PC-3 (cell line): ENCODE measurements around the gene MSI2. TPM values are rescaled to one million over a fixed set of nuclear protein-coding genes. Genes with fewer than 3 reads are reported as not detected.
A peak's percentile ranks its signal among the peaks of the same experiment; 100 is the strongest.

Source experiments
- ATAC-seq: fragments of 200-7000 bp; cut with Tn5 transposase; 2 replicates; pipeline ENCODE4 v1.9.1; 2020; ENCODE audit warnings: mild to moderate bottlenecking, moderate library complexity
- BruUV-seq: library from RNA; stranded (reverse); fragments of 400-500 nt; replicated peaks from 2 replicates; lab custom pipeline; 2021; lab: Mats Ljungman, UMichigan
- CTCF ChIA-PET: fragments of 300-600 bp; sonication (Branson Sonifier 250); formaldehyde crosslinking; loops from one replicate; lab custom pipeline; 2022; ENCODE audit warnings: antibody characterized with exemption; lab: Charles Lee
- POLR2A ChIA-PET: fragments of 300-600 bp; sonication (Branson Sonifier 250); formaldehyde crosslinking; loops from one replicate; lab custom pipeline; 2022; ENCODE audit warnings: antibody characterized with exemption; ENCODE audit not compliant: unreplicated experiment; lab: Charles Lee
- DNase-seq: peaks from one replicate; pipeline ENCODE4 v3.0.0-alpha.2; 2015
- H2AFZ ChIP-seq: fragments of 300-600 bp; sonication (generic); 2 replicates; pipeline ENCODE4 v1.6.0; 2016; ENCODE audit warnings: antibody characterized with exemption, low read length
- H3F3A ChIP-seq: fragments of 300-600 bp; sonication (generic); one replicate; pipeline ENCODE4 v1.6.0; 2017; ENCODE audit warnings: antibody characterized with exemption, low read length, control low read depth, mild to moderate bottlenecking; ENCODE audit not compliant: unreplicated experiment
- H3K27ac ChIP-seq: fragments of 300-600 bp; sonication (generic); 2 replicates; pipeline ENCODE4 v1.5.1; 2016; ENCODE audit warnings: mild to moderate bottlenecking, low read length
- H3K27me3 ChIP-seq: fragments of 300-600 bp; sonication (generic); 2 replicates; pipeline ENCODE4 v1.6.1; 2016; ENCODE audit warnings: low read length, mixed read lengths
- H3K36me3 ChIP-seq: fragments of 300-600 bp; sonication (generic); 2 replicates; pipeline ENCODE4 v1.6.1; 2016; ENCODE audit warnings: low read depth, mixed run types, low read length, mixed read lengths
- H3K4me1 ChIP-seq: fragments of 300-600 bp; sonication (generic); 2 replicates; pipeline ENCODE4 v1.5.1; 2016; ENCODE audit warnings: low read length; ENCODE audit not compliant: insufficient read depth
- H3K4me2 ChIP-seq: fragments of 300-600 bp; sonication (generic); 2 replicates; pipeline ENCODE4 v1.6.0; 2016; ENCODE audit warnings: low read length
- H3K4me3 ChIP-seq: fragments of 300-600 bp; sonication (generic); 2 replicates; pipeline ENCODE4 v1.5.1; 2016; ENCODE audit warnings: mild to moderate bottlenecking, low read length, mixed read lengths
- H3K79me2 ChIP-seq: fragments of 300-600 bp; sonication (generic); 2 replicates; pipeline ENCODE4 v1.6.1; 2017; ENCODE audit warnings: low read length, mixed read lengths
- H3K9ac ChIP-seq: fragments of 300-600 bp; sonication (generic); 2 replicates; pipeline ENCODE4 v1.6.0; 2016; ENCODE audit warnings: mild to moderate bottlenecking, low read length
- H3K9me2 ChIP-seq: fragments of 300-600 bp; sonication (generic); replicated peaks from 2 replicates; pipeline ENCODE4 v1.6.1; 2016; ENCODE audit warnings: mixed run types, low read length, mixed read lengths
- H3K9me3 ChIP-seq: fragments of 300-600 bp; sonication (generic); 2 replicates; pipeline ENCODE4 v1.6.1; 2016; ENCODE audit warnings: low read length, mixed read lengths
- H4K20me1 ChIP-seq: fragments of 300-600 bp; sonication (generic); 2 replicates; pipeline ENCODE4 v1.6.1; 2016; ENCODE audit warnings: low read length, mixed read lengths
- EZH2 ChIP-seq: fragments of 300-600 bp; sonication (generic); IDR thresholded peaks from one replicate; pipeline ENCODE4 v1.6.1; 2017; ENCODE audit warnings: antibody characterized with exemption, mild to moderate bottlenecking, low read length; ENCODE audit not compliant: unreplicated experiment
- EZH2phosphoT487 ChIP-seq: fragments of 300-600 bp; sonication (generic); IDR thresholded peaks from 2 replicates; pipeline ENCODE4 v1.6.1; 2018; ENCODE audit warnings: mild to moderate bottlenecking, antibody characterized with exemption, low read length, borderline replicate concordance
- intact Hi-C: fragments of 100-400 bp; cut with micrococcal nuclease; formaldehyde crosslinking; loops from 2 replicates; pipeline ENCODE4 v1.9.0; 2023
- total RNA-seq: library from RNA; depleted of rRNA; stranded (reverse); fragments of >200 nt; gene quantifications from 2 replicates; pipeline ENCODE4 v1.2.3, GENCODE V29; 2014
- TF ChIP-seq, protein P1 (sequence below): fragments of 300-600 bp; sonication (generic); conservative IDR thresholded peaks from 2 replicates; pipeline ENCODE4 v1.5.1; 2017; ENCODE audit warnings: antibody characterized with exemption, low read depth, mild to moderate bottlenecking, low read length

MSI2 gene
- total RNA-seq, 1 experiment from 2014 or later = 54.7 TPM

DNA sequence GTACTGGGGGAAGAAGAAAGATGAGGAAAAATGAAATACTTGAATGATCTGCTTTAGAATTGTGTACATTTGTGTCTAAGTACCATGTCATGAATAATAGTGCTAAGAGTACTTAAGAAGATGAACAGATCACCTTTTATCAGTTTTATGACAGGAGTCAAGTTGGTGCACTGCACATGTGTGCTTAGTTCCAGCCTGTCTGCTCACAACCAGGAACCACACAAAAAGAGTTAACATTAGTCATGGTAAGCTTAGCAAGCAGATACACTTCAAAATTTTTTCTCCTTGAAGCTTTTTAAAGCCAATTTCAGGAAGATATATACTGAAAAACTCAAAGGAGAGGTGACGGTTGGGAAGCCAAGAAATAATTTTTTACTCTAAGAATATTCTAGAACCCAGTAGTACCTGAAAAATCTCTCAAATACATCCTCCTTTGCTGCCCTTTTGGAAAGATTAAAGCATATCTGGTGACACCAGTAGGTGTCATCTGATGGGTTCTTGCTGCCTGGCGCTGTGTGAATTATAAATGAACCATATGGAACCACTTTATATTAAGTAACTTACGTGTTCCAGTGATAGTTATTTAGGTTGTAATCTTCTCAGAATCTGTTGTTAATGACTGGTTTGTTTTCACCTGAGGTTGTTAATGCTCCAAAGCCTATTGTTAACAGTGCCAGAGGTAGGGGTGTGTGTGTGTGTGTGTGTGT lies 93.4 kb downstream of the MSI2 start:
- Histone ChIP-seq H3K9me3 (no peaks in the 10 kb centered on the region), H3K4me3 (no peak overlapping the region), H3K79me2 (no peaks in the 10 kb centered on the region), H3K36me3 (peaks cover 8% of the 10 kb centered on the region), H3K27ac (no peak overlapping the region), H3K27me3 (no peaks in the 10 kb centered on the region), H4K20me1 (no peaks in the 10 kb centered on the region), H3K9me2 (no peaks in the 10 kb centered on the region), H3K4me2 (no peak overlapping the region), H2AFZ (no peak overlapping the region), H3K9ac (no peak overlapping the region), H3F3A (no peaks in the 10 kb centered on the region), H3K4me1 (no peaks in the 10 kb centered on the region)
- TF ChIP-seq, protein P1, sequence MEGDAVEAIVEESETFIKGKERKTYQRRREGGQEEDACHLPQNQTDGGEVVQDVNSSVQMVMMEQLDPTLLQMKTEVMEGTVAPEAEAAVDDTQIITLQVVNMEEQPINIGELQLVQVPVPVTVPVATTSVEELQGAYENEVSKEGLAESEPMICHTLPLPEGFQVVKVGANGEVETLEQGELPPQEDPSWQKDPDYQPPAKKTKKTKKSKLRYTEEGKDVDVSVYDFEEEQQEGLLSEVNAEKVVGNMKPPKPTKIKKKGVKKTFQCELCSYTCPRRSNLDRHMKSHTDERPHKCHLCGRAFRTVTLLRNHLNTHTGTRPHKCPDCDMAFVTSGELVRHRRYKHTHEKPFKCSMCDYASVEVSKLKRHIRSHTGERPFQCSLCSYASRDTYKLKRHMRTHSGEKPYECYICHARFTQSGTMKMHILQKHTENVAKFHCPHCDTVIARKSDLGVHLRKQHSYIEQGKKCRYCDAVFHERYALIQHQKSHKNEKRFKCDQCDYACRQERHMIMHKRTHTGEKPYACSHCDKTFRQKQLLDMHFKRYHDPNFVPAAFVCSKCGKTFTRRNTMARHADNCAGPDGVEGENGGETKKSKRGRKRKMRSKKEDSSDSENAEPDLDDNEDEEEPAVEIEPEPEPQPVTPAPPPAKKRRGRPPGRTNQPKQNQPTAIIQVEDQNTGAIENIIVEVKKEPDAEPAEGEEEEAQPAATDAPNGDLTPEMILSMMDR = 0 out of 2 replicates have a peak, but pooled peaks have one; percentile 11
- TF ChIP-seq EZH2phosphoT487 = no peak
- intact Hi-C loops = no loop called here
- no TSS peak for BruUV-seq
- ATAC-seq = no peak
- ChIA-PET POLR2A (no interaction called here), CTCF (no interaction called here)
- no peak for DNase-seq

DNA sequence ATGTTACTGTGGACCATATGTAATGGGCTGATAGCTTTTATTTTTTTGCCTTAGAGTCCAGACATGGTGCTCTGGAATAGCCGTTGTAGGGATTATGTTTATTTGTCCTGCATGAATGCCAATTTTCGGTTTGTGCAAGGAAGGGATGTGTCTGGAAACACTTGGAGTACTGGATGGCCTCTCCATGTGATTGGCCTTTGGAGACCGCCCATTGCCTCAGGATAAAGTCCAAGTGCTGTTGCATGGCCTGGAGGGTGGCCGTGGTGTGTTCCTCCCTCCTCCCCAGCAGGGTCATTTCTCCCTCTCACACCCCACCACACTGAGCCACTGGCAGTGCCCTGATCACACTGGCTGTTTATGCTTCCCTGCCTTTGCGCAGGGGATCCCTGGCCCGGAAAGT lies 93.9 kb downstream of the MSI2 start:
- CTCF ChIA-PET = no interaction called here
- ATAC-seq = no peak
- Histone ChIP-seq H3K9ac (no peak overlapping the region), H3K4me1 (no peaks in the 10 kb centered on the region), H3K4me2 (no peak overlapping the region), H3K9me2 (no peaks in the 10 kb centered on the region), H3K36me3 (peaks cover 8% of the 10 kb centered on the region), H3F3A (no peaks in the 10 kb centered on the region), H2AFZ (no peak overlapping the region), H3K4me3 (no peak overlapping the region), H3K79me2 (no peaks in the 10 kb centered on the region), H4K20me1 (no peaks in the 10 kb centered on the region), H3K27ac (no peak overlapping the region), H3K9me3 (no peaks in the 10 kb centered on the region), H3K27me3 (no peaks in the 10 kb centered on the region)
- DNase-seq = no peak
- TF ChIP-seq, protein P1 = no peak
- TF ChIP-seq EZH2phosphoT487 (no peak), EZH2 (no peak)
- no TSS peak for BruUV-seq
- intact Hi-C loops = no loop called here
- POLR2A ChIA-PET = no interaction called here

DNA sequence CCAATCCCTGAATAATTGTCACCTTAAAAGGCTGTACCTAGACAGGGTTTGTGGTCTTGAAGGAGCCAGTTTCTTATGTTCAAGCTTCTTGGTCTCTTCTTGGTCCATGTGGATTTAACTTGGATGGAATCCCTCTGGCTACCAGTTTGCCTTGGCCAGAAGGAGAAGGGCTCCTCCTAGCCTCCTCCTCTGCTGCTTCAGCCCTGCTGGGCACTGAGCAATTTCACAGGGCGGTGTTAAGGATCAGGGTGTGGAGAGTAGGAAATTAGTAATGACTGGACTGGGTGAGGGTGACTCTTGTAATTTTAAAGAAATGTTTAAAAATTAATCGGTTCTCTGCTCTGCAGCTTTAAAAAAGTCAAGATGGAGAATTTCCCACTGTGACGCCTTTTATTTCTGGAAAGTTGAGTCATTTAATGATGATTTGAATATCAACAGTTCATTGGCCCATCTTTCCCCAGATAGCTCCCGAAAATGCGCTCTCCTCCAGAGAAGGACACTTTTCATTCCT lies 96.4 kb downstream of the MSI2 start:
- H4K20me1 ChIP-seq = no peaks in the 10 kb centered on the region
- intact Hi-C loops = no loop called here
- no peaks in the 10 kb centered on the region for H3K9me2 ChIP-seq
- POLR2A ChIA-PET = no interaction called here
- CTCF ChIA-PET = interaction anchor here (0.5 kb wide), 1 partner anchor 163 kb away, joined by 5 read pairs; no protein-coding TSS in a partner anchor
- peaks cover 7% of the 10 kb centered on the region for H3K36me3 ChIP-seq
- H3K27me3 ChIP-seq = no peaks in the 10 kb centered on the region
- no peak overlapping the region for H3K27ac ChIP-seq
- H3K4me2 ChIP-seq = no peak overlapping the region
- no TSS peak for BruUV-seq
- no peaks in the 10 kb centered on the region for H3F3A ChIP-seq
- H3K4me3 ChIP-seq = no peak overlapping the region
- ATAC-seq = no peak
- H3K4me1 ChIP-seq = peaks cover 11% of the 10 kb centered on the region
- no peak overlapping the region for H2AFZ ChIP-seq
- no peaks in the 10 kb centered on the region for H3K79me2 ChIP-seq
- no peak for DNase-seq
- no peak overlapping the region for H3K9ac ChIP-seq
- no peaks in the 10 kb centered on the region for H3K9me3 ChIP-seq
- TF ChIP-seq, protein P1 = no peak
- TF ChIP-seq EZH2 (no peak), EZH2phosphoT487 (no peak)
